Activated CD4-positive, alpha-beta memory T cell treated with anti-CD3 and anti-CD28 coated beads, Interleukin-2, amount 10 ng/mL, durations not matched to agents 7 days and 5 days (primary cell): ENCODE results near the gene GGA2. TPM values are rescaled to one million over a fixed set of nuclear protein-coding genes. Genes with fewer than 3 reads are reported as not detected.
"Not testable (repeated sequence)": the region's sequence is repeated elsewhere in the genome, so short reads cannot be mapped to it uniquely, and the experiment has no call there.

Source experiments
- CTCF ChIA-PET: fragments of 350-600 bp; sonication (Branson Sonifier 250); formaldehyde crosslinking; loops from one replicate; lab custom pipeline; 2021; ENCODE audit warnings: antibody characterized with exemption, inconsistent platforms; lab: Charles Lee
- POLR2A ChIA-PET: fragments of 350-600 bp; sonication (Branson Sonifier 250); formaldehyde crosslinking; loops from one replicate; lab custom pipeline; 2021; ENCODE audit warnings: antibody characterized with exemption; lab: Charles Lee
- DNase-seq: peaks from one replicate; pipeline ENCODE4 v3.0.0-alpha.2; 2020
- H3K27ac Mint-ChIP-seq: one replicate; pipeline ENCODE4 v1.8.0; 2021; ENCODE audit warnings: mild to moderate bottlenecking, mixed read lengths
- H3K27me3 Mint-ChIP-seq: one replicate; pipeline ENCODE4 v1.8.0; 2021; ENCODE audit warnings: mixed read lengths
- H3K36me3 Mint-ChIP-seq: one replicate; pipeline ENCODE4 v1.8.0; 2021; ENCODE audit warnings: low read depth, mixed read lengths
- H3K4me1 Mint-ChIP-seq: one replicate; pipeline ENCODE4 v1.8.0; 2021; ENCODE audit warnings: mixed read lengths
- H3K4me3 Mint-ChIP-seq: one replicate; pipeline ENCODE4 v1.8.0; 2021; ENCODE audit warnings: mild to moderate bottlenecking, mixed read lengths
- H3K9me3 Mint-ChIP-seq: one replicate; pipeline ENCODE4 v1.8.0; 2021; ENCODE audit warnings: mixed read lengths
- total RNA-seq, 2 experiments: library from RNA; stranded (reverse); gene quantifications; one replicate each; pipeline ENCODE4 v1.2.3, GENCODE V29; 2021

The GGA2 gene
- 10 to 100 TPM; 95.3 to 97.8 TPM for total RNA-seq

DNA sequence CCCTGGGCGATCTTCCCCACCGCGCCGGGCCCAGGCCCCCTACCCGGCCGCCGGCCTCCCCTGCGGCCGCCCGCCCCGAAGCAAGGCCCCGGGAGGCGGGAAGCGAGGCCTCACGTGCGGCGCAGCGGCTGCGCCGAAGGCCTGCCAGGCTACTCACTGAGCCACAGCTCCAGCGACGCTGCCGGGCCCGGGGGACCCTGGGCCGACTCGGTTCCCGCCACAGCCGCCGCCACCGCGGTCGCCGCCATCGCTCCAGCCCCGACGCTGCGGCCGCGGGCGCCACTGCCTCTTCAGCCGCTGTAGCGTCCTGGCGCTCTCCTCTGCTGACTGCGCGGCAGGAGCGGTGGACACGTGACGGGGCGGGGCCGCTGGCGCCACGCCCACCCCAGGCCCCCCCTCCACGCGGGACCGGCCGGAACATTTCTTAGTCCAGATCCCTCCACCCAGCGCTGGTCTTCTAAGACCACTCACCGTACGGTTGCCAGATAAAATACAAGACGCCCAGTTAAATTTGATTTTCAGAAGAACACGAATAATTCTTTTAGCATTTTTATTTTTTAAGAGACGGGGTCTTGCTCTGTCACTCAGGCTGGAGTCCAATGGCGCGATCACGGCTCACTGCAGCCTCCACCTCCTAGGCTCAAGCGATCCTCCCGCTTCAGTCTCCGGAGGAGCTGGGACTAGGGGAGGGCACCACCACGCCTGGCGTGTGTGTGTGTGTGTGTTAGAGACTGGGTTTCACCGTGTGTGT is at the start of gene GGA2:
GGA2 (minus strand) TSS at position 331 of the 751 bp plus-strand sequence; CDS start at position 248, 83 bp downstream.
- peak; percentile 82 for DNase-seq
- H3K36me3 Mint-ChIP-seq: peaks cover 21% of the 10 kb centered on the region
- POLR2A ChIA-PET: interaction anchor here (0.7 to 3.2 kb wide), 10 partner anchors 10 to 1946 kb away, joined by 3 to 22 read pairs (median 4); partner anchors contain the start of genes EARS2 and UBFD1
- CTCF ChIA-PET: interaction anchor here (1.9 kb wide), 1 partner anchor 86 kb away, joined by 5 read pairs; the partner anchor contains the start of gene NDUFAB1
- peak within 1 kb of the TSS; percentile 90 for H3K4me3 Mint-ChIP-seq
- H3K9me3 Mint-ChIP-seq: no peaks in the 10 kb centered on the region
- H3K27ac Mint-ChIP-seq: peak within 1 kb of the TSS; percentile 79
- H3K27me3 Mint-ChIP-seq: no peaks in the 10 kb centered on the region
- peaks cover 59% of the 10 kb centered on the region for H3K4me1 Mint-ChIP-seq

DNA sequence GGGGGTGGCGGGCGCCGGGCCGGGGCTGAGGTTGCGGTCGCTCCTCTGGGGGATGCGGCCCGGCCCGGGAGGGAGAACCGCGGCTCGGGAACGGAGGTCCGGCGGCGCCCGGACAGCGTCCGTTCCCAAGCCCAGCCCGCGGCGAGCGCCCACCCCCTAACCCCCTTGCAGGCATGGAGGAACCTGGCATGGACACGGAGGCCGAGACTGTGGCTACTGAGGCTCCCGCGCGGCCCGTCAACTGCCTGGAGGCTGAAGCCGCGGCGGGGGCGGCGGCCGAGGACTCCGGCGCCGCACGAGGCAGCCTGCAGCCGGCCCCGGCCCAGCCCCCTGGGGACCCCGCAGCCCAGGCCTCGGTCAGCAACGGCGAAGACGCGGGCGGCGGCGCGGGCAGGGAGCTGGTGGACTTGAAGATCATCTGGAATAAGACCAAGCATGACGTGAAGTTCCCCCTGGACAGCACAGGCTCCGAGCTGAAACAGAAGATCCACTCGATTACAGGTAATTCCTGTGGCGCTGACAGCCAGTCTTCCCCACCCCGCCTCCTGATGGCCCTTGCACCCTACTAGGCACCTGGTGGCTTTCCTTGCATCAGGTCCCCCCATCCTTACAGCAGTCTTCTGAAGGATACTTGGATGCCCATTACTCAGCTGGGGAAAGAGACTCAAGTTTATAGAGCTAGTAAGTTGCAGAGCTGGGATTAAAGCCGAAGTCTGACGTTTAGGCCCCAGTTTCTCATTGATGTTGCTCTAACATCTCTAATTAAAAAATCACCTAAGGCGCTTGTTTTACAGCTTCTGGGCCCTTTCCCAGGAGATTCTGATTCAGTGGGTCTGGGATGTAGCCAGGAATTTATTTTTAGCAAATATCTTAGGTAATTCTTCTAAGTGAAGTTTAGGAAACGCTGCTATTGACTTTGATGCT is 47.7 kb upstream of the GGA2 start:
- peaks cover 33% of the 10 kb centered on the region for H3K36me3 Mint-ChIP-seq
- no peaks in the 10 kb centered on the region for H3K27me3 Mint-ChIP-seq
- ChIA-PET POLR2A (interaction anchor here (0.7 to 3.3 kb wide), 14 partner anchors 11 to 1172 kb away, joined by 3 to 23 read pairs (median 4); partner anchors contain the start of genes COG7, DCTN5, GGA2 and PALB2), CTCF (interaction anchor here (0.6 to 2.7 kb wide), 14 partner anchors 11 to 284 kb away, joined by 3 to 17 read pairs (median 4); partner anchors contain the start of genes COG7, NDUFAB1 and PLK1)
- peaks cover 45% of the 10 kb centered on the region for H3K4me1 Mint-ChIP-seq
- no peaks in the 10 kb centered on the region for H3K9me3 Mint-ChIP-seq
- peak; percentile 28 for DNase-seq
- peak overlapping the region; percentile 81 for H3K27ac Mint-ChIP-seq
- peak overlapping the region; percentile 87 for H3K4me3 Mint-ChIP-seq

DNA sequence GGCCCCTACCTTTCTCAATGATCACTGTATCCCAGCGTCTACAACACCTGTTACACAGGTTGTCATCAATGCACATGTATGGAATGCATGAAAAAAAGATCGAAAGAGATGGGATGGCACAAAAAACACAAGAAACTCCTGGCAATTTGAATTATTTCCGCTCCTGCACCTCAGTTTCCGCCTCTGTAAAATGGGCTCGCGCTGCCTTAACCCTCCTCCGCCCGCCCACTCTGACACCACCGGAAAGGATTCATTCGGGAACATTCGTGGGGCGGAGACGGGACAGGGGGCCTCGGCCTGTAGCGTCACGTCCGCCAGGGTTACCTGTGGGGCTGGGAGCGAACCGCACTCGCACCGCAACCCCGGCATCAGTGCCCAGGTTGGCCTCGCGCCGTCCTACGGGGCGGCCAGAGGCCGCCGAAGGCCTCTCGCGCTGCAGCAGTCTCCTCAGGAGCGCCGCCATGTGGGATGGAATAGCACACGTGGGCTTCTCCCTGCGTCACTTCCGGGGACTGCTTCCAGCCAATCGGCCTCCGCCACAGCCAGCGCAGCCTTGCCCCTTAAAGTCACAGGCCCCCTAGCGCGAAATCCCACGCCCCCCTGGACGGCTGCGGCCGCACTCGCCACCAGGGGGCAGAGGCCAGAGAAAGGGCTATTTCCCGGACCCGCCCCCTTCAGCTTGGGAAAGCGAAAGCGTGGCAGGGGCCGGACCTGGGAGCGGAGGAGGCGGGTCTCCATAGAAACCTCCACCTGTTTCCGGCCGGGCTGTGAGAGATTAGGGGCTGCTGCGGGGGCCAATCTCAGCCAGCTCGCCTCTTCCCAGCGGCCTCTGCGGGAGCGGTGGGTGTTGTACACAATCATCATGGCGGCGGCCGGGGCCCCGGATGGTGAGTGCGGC is 46.8 kb upstream of the GGA2 start, which contains the start of the genes EARS2 and UBFD1:
EARS2 (minus strand) TSS at position 470 of the 898 bp plus-strand sequence; CDS start at position 463, 7 bp downstream.
UBFD1 (plus strand) TSS at position 847 of the 898 bp plus-strand sequence; CDS start at position 863, 16 bp downstream.
- CTCF ChIA-PET: interaction anchor here (0.7 to 2.7 kb wide), 12 partner anchors 11 to 121 kb away, joined by 3 to 17 read pairs (median 4); partner anchors contain the start of genes COG7, NDUFAB1 and PLK1
- Mint-ChIP-seq H3K9me3 (no peaks in the 10 kb centered on the region), H3K27me3 (no peaks in the 10 kb centered on the region), H3K4me1 (peaks cover 45% of the 10 kb centered on the region), H3K27ac (peak within 1 kb of the TSS; percentile 81), H3K4me3 (peak within 1 kb of the TSS; percentile 87), H3K36me3 (peaks cover 25% of the 10 kb centered on the region)
- POLR2A ChIA-PET: interaction anchor here (0.7 to 3.3 kb wide), 15 partner anchors 12 to 1173 kb away, joined by 3 to 23 read pairs (median 4); partner anchors contain the start of genes DCTN5, GGA2, PALB2 and TNRC6A
- peak; percentile 97 for DNase-seq

- Mint-ChIP-seq H3K36me3 (peaks cover 14% of the 10 kb centered on the region), H3K4me3 (no peak overlapping the region), H3K4me1 (peaks cover 32% of the 10 kb centered on the region), H3K9me3 (no peaks in the 10 kb centered on the region), H3K27me3 (no peaks in the 10 kb centered on the region), H3K27ac (no peak overlapping the region)
- ChIA-PET CTCF (interaction anchor here (1.6 to 1.8 kb wide), 2 partner anchors 119 to 121 kb away, joined by 5 to 7 read pairs; no protein-coding TSS in a partner anchor), POLR2A (interaction anchor here (0.7 to 1.8 kb wide), 3 partner anchors 9 to 51 kb away, joined by 3 to 9 read pairs (median 3); partner anchors contain the start of gene GGA2)
- no peak for DNase-seq
Measured at GRCh38 chr16:23554536-23554935, 44.2 kb upstream of the GGA2 start.

- Mint-ChIP-seq H3K9me3 (no peaks in the 10 kb centered on the region), H3K4me3 (no peak overlapping the region), H3K36me3 (peaks cover 15% of the 10 kb centered on the region), H3K4me1 (peaks cover 18% of the 10 kb centered on the region), H3K27me3 (no peaks in the 10 kb centered on the region), H3K27ac (no peak overlapping the region)
- DNase-seq: no peak
- POLR2A ChIA-PET: no interaction called here
- CTCF ChIA-PET: interaction anchor here (1.0 kb wide), 1 partner anchor 118 kb away, joined by 3 read pairs; no protein-coding TSS in a partner anchor
Measured at GRCh38 chr16:23552161-23552560, 41.9 kb upstream of the GGA2 start.

DNA sequence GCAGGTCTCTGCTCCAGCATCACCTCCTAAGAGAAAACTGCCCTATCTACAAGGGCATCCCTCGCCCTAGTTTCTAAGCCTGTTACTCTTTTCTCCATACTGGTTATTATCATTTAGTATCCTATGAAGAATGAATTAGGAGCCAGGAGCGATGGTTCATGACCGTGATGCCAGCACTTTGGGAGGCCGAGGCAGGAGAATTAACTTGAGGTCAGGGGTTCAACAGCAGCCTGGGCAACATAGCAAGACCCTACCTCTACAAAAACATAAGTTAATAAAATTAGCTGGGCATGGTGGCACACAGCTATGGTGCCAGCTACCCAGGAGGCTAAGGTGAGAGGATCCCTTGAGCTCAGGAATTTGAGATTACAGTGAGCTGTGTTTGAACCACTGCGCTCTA is 39.6 kb upstream of the GGA2 start:
- Mint-ChIP-seq H3K4me3 (no peak overlapping the region), H3K9me3 (no peaks in the 10 kb centered on the region), H3K36me3 (peaks cover 22% of the 10 kb centered on the region), H3K4me1 (no peaks in the 10 kb centered on the region), H3K27ac (no peak overlapping the region), H3K27me3 (no peaks in the 10 kb centered on the region)
- DNase-seq: no peak
- ChIA-PET CTCF (interaction anchor here (1.2 kb wide), 1 partner anchor 10 kb away, joined by 3 read pairs; no protein-coding TSS in a partner anchor), POLR2A (no interaction called here)

DNA sequence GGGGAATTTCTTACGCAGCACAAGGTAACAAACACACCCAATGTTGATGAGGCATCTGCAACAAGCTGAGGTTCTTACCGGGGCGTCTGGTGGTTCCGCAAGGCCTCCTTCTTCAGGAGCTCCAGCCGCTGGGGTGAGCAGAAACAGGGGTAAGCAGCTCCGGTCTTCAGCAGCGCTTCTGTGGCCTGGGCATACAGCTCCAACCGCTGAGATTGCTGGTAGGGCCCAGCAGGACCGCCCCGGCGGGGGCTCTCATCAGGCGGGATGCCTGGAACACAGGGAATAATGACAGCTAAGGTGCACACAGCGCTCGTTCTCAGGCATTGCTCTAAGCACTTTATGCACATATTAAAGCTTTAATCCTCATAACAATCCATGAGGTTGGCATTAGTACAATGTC is 34.1 kb upstream of the GGA2 start:
- H3K4me3 Mint-ChIP-seq: no peak overlapping the region
- H3K27me3 Mint-ChIP-seq: no peaks in the 10 kb centered on the region
- peaks cover 21% of the 10 kb centered on the region for H3K36me3 Mint-ChIP-seq
- no peak for DNase-seq
- no peaks in the 10 kb centered on the region for H3K4me1 Mint-ChIP-seq
- H3K27ac Mint-ChIP-seq: no peak overlapping the region
- POLR2A ChIA-PET: interaction anchor here (2.8 kb wide), 1 partner anchor 12 kb away, joined by 7 read pairs; the partner anchor contains the start of genes EARS2 and UBFD1
- no peaks in the 10 kb centered on the region for H3K9me3 Mint-ChIP-seq
- CTCF ChIA-PET: interaction anchor here (1.5 kb wide), 1 partner anchor 109 kb away, joined by 5 read pairs; no protein-coding TSS in a partner anchor

- H3K4me1 Mint-ChIP-seq, H3K9me3 Mint-ChIP-seq, H3K4me3 Mint-ChIP-seq, H3K27ac Mint-ChIP-seq, H3K27me3 Mint-ChIP-seq, DNase-seq, H3K36me3 Mint-ChIP-seq, CTCF ChIA-PET: not testable (repeated sequence)
- POLR2A ChIA-PET: interaction anchor here (1.2 kb wide), 1 partner anchor 15 kb away, joined by 3 read pairs; no protein-coding TSS in a partner anchor
Measured at GRCh38 chr16:23540817-23541178, 30.5 kb upstream of the GGA2 start.

DNA sequence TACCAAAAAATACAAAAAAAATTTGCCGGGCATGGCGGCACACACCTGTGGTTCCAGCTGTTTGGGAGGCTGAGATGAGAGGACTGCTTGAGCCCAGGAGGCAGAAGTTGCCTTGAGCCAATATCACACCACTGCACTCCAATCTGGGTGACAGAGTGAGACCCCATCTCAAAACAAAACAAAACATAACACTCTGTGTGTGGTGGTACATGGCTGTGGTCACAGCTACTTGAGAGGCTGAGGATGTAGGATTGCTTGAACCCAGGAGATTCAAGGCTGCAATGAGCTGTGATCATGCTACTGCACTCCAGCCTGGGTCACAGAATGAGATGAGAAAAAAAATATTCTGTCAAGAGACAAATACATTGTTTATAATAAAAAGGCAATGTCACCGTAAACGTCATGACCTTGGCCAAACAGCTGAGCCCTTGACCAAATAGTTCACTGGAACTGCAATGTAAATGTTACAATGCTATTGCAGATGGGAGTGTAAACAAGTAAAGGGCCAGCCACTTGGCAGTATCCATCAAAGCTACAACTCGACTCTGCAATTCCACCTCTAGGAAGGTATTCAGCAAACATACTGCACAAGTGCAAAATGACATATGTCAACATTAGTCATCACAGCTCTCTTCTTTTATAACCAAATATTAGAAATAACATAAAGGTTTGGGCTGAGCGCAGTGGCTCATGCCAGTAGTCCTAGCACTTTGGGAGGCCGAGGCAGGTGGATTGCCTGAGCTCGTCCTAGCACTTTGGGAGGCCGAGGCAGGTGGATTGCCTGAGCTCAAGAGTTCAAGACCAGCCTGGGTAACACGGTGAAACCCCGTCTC is 29.9 kb upstream of the GGA2 start:
- H3K4me1 Mint-ChIP-seq: peaks cover 7% of the 10 kb centered on the region
- peaks cover 6% of the 10 kb centered on the region for H3K36me3 Mint-ChIP-seq
- no peaks in the 10 kb centered on the region for H3K27me3 Mint-ChIP-seq
- no peak overlapping the region for H3K4me3 Mint-ChIP-seq
- H3K27ac Mint-ChIP-seq: no peak overlapping the region
- CTCF ChIA-PET: interaction anchor here (1.2 to 2.1 kb wide), 3 partner anchors 10 to 105 kb away, joined by 3 to 8 read pairs (median 4); no protein-coding TSS in a partner anchor
- POLR2A ChIA-PET: interaction anchor here (1.2 kb wide), 1 partner anchor 16 kb away, joined by 3 read pairs; no protein-coding TSS in a partner anchor
- no peak for DNase-seq
- H3K9me3 Mint-ChIP-seq: no peaks in the 10 kb centered on the region

DNA sequence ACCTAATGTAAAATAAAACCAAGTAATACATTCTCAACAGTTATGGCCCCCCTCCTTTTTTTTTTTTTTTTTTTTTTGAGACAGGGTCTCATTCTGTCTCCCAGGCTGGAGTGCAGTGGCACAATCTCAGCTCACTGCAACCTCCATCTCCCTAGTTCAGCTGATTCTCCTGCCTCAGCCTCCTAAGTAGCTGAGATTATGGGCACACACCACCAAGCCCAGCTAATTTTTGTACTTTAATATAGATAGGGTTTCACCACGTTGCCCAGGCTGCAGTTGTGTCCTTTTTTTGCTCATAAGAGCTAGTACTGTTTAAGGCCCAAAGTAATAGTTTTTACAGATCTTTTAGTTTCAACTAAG is 28.6 kb upstream of the GGA2 start:
- ChIA-PET CTCF (interaction anchor here (0.6 to 2.1 kb wide), 5 partner anchors 17 to 339 kb away, joined by 3 to 8 read pairs (median 4); no protein-coding TSS in a partner anchor), POLR2A (no interaction called here)
- no peak overlapping the region for H3K27ac Mint-ChIP-seq
- H3K4me3 Mint-ChIP-seq: no peak overlapping the region
- no peaks in the 10 kb centered on the region for H3K9me3 Mint-ChIP-seq
- H3K36me3 Mint-ChIP-seq: peaks cover 11% of the 10 kb centered on the region
- H3K27me3 Mint-ChIP-seq: no peaks in the 10 kb centered on the region
- peaks cover 7% of the 10 kb centered on the region for H3K4me1 Mint-ChIP-seq
- DNase-seq: no peak
